ENCODE data around the gene FRMD4A. TPM values are rescaled to one million over a fixed set of nuclear protein-coding genes. Genes with fewer than 3 reads are reported as not detected.

The FRMD4A gene
- total and polyA plus RNA-seq, 11 donors: 12.2 to 58.1 (median 28.1) TPM

GRCh38 chr10:14377591-14378175, 47.0 kb upstream of the FRMD4A start:
- no peak for ATAC-seq
- TF ChIP-seq POLR2A (IDR thresholded peaks at IDR 0.05) (no peak), CTCF (IDR thresholded peaks at IDR 0.05) (no peak)
- H3K27me3 ChIP-seq: peaks cover 0 to 4% (median 0%) of the 10 kb centered on the region in 9 donors
- DNase-seq: no peak
- H3K9me3 ChIP-seq: no peaks in the 10 kb centered on the region
- no peaks in the 10 kb centered on the region for H3K4me1 ChIP-seq
- H3K36me3 ChIP-seq: no peaks in the 10 kb centered on the region
- H3K4me3 ChIP-seq: no peak overlapping the region
- WGBS, 4 donors: 81 to 86% (median 83%) methylated on average over 4 of the region's 4 CpGs
- no peak overlapping the region for H3K27ac ChIP-seq
- intact Hi-C loops (cut with DNase I): no loop called here

DNA sequence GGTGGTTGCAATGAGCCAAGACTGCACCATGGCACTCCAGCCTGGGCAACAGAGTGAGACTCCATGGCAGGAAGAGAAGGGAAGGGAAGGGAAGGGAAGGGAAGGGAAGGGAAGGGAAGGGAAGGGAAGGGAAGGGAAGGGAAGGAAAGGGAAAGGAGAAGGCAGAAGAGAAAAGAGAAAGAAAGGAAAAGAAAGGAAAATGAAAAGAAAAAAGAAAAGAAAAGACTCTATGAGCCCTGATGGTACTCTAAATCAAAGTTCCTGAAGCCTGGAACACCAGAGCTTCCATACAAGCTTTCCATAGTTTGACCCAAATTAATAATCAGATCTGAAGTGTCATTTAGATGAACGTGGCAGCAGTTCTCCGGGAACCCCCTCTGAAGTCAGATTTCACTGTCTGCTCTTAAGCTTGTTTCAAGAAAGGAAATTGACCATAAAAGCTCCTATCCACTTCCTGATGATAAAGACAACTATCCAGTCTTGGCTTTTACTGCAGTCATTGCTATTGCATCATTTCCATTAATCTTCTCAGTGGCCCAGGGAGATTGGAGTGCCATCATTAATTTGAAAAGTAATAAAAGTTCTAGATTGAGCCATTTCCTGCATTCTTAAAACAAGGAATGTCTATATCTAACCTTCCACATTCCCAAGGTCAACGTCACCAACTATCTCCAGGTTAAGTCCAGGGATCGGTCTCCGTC, 44.2 kb upstream of the FRMD4A start:
- H3K36me3 ChIP-seq: no peaks in the 10 kb centered on the region
- WGBS, 4 donors: 68 to 72% (median 69%) methylated on average over 5 of the region's 5 CpGs
- TF ChIP-seq CTCF (IDR thresholded peaks at IDR 0.05) (no peak), POLR2A (IDR thresholded peaks at IDR 0.05) (no peak)
- intact Hi-C loops (cut with DNase I): no loop called here
- H3K27me3 ChIP-seq: no peaks in the 10 kb centered on the region
- H3K4me3 ChIP-seq: no peak overlapping the region
- H3K4me1 ChIP-seq: no peaks in the 10 kb centered on the region
- H3K9me3 ChIP-seq: no peaks in the 10 kb centered on the region
- DNase-seq (no peak), ATAC-seq (no peak)
- H3K27ac ChIP-seq: no peak overlapping the region

DNA sequence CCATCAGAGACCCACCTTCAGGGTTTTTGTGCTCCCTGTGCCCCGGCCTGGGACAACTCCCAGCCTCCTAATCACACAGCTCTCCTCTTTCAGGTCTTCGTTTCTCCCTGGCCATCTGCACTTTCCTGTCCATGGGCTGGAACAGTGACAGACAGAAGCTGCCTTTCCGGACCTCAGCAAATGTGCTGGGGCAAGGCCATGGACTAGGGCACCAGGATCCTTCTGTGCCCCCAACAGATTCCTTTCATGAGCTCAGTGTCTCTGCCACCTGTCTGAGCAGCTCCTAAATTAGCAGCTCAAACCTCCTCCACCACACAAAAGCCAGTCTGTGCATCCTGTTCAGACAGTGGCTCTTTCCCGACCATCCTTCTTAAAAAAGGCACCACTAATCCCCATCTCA, 41.9 kb upstream of the FRMD4A start:
- intact Hi-C loops (cut with DNase I): no loop called here
- Histone ChIP-seq H3K4me3 (no peak overlapping the region), H3K27me3 (no peaks in the 10 kb centered on the region), H3K4me1 (no peaks in the 10 kb centered on the region), H3K9me3 (no peaks in the 10 kb centered on the region), H3K27ac (no peak overlapping the region), H3K36me3 (no peaks in the 10 kb centered on the region)
- 71 to 80% (median 74%) methylated on average over 4 of the region's 4 CpGs for WGBS, 4 donors
- ATAC-seq (no peak), DNase-seq (no peak)
- TF ChIP-seq POLR2A (IDR thresholded peaks at IDR 0.05): no peak
- no peak for TF ChIP-seq CTCF (IDR thresholded peaks at IDR 0.05)

DNA sequence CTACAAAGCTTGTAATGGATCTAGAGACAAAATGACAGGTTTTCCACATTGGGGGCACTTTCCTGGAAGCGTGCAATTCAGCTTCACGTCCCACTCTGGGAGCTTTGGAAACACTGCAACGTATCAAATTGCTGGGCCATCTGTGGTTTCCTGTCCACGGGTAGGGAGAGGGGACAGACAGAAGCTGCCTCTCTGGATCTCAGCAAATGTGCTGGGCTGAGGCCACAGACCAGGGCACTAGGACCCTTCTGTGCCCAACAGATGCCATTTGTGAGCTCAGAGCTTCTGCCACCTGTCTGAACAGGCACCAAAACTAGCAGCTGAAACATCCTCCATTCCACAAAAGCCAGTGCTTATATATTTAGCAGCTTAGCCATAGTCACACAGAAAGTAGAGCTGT, 40.9 kb upstream of the FRMD4A start:
- WGBS, 4 donors: 45 to 82% (median 64%) methylated on average over 4 of the region's 4 CpGs
- Histone ChIP-seq H3K4me1 (no peaks in the 10 kb centered on the region), H3K36me3 (no peaks in the 10 kb centered on the region), H3K9me3 (no peaks in the 10 kb centered on the region), H3K27ac (no peak overlapping the region), H3K4me3 (no peak overlapping the region), H3K27me3 (no peaks in the 10 kb centered on the region)
- ATAC-seq (no peak), DNase-seq (no peak)
- no peak for TF ChIP-seq CTCF (IDR thresholded peaks at IDR 0.05)
- TF ChIP-seq POLR2A (IDR thresholded peaks at IDR 0.05): no peak
- intact Hi-C loops (cut with DNase I): no loop called here

Data from heart left ventricle (tissue), 16 donors.